Activated naive CD4-positive, alpha-beta T cell treated with Interleukin-2 at 50 U/mL for 16 hours (primary cell): Measurements from ENCODE around the gene ORM2.
A peak's percentile ranks its signal among the peaks of the same experiment; 100 is the strongest.
"Not testable (repeated sequence)": the region's sequence is repeated elsewhere in the genome, so short reads cannot be mapped to it uniquely, and the experiment has no call there.

Source experiments
- DNase-seq: peaks from one replicate; pipeline ENCODE4 v3.0.0-alpha.2; 2020

The ORM2 gene

GRCh38 chr9:114314881-114315722, 14.6 kb upstream of the ORM2 start:
- no peak for DNase-seq

GRCh38 chr9:114315723-114316363, 13.8 kb upstream of the ORM2 start:
- no peak for DNase-seq

GRCh38 chr9:114316605-114317230, 13.0 kb upstream of the ORM2 start:
- DNase-seq, result no peak

- DNase-seq, result no peak
These were observed 11.9 kb upstream of the ORM2 start for GRCh38 chr9:114317665-114318357.

- DNase-seq, result no peak
These were observed 11.3 kb upstream of the ORM2 start for GRCh38 chr9:114318416-114318815.

- DNase-seq, result no peak
These were observed 10.5 kb upstream of the ORM2 start for GRCh38 chr9:114319147-114319546.

- DNase-seq, result not testable (repeated sequence)
These were observed 9.0 kb upstream of the ORM2 start for GRCh38 chr9:114320710-114321109.

- DNase-seq, result peak; percentile 39
These were observed 7.9 kb upstream of the ORM2 start for GRCh38 chr9:114321759-114322158.

- DNase-seq, result not testable (repeated sequence)
These were observed 7.4 kb upstream of the ORM2 start for GRCh38 chr9:114322160-114322818.

- not testable (repeated sequence) for DNase-seq
These were observed 6.7 kb upstream of the ORM2 start, which contains the start of gene ORM1 for GRCh38 chr9:114322831-114323531. TSS of gene ORM1 (plus strand) at chr9:114323098. CDS start at chr9:114323134, 36 bp downstream.

- not testable (repeated sequence) for DNase-seq
These were observed 5.8 kb upstream of the ORM2 start for GRCh38 chr9:114323849-114324248.

GRCh38 chr9:114324492-114324891, 5.2 kb upstream of the ORM2 start:
- DNase-seq, result no peak

- not testable (repeated sequence) for DNase-seq
These were observed 4.7 kb upstream of the ORM2 start for GRCh38 chr9:114324965-114325364.

- DNase-seq, result not testable (repeated sequence)
These were observed 3.9 kb upstream of the ORM2 start for GRCh38 chr9:114325684-114326254.

GRCh38 chr9:114327749-114328148, 1.9 kb upstream of the ORM2 start:
- DNase-seq, result no peak

- not testable (repeated sequence) for DNase-seq
These were observed 1.3 kb upstream of the ORM2 start for GRCh38 chr9:114328357-114328820.

GRCh38 chr9:114328937-114329624, 588 bp upstream of the ORM2 start:
- not testable (repeated sequence) for DNase-seq

- no peak for DNase-seq
These were observed 967 bp downstream of the ORM2 start for GRCh38 chr9:114330636-114331035.

GRCh38 chr9:114331229-114332195, 1.8 kb downstream of the ORM2 start:
- not testable (repeated sequence) for DNase-seq
